ENCODE data around the gene OGFOD3.

DNA sequence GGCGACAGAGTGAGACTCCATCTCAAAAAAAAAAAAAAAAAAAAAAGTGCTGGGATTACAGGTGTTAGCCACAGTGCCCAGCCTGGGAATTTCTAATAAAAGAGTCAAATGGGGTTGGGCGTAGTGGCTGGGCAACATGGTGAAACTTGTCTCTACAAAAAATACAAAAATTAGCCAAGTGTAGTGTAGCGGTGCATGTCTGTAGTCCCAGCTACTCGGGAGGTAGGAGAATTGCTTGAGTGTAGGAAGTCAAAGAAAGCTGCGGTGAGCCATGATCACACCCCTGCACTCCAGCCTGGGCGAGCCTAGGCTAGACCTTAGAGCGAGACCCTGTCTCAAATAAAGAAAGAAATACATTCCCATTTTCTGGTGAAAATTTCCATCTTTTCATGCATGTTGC lies 49.2 kb downstream of the OGFOD3 start:
- TF ChIP-seq CTCF (IDR thresholded peaks at IDR 0.05) (no peak), POLR2A (IDR thresholded peaks at IDR 0.05) (no peak)

Data from stomach (tissue), 4 donors.